NB4 (cell line): ENCODE results near the gene FNDC11.

Experiments used
- DNase-seq: peaks from one replicate; pipeline ENCODE4 v3.0.0; 2010; ENCODE audit warnings: low read depth
- H3K4me3 ChIP-seq: one replicate; pipeline ENCODE4 v1.5.1; 2011; ENCODE audit warnings: mild to moderate bottlenecking, low read depth, low read length, moderate library complexity
- MAX ChIP-seq: IDR thresholded peaks from 2 replicates; pipeline ENCODE4 v1.6.1; 2011; ENCODE audit warnings: low read depth, low read length
- MYC ChIP-seq: IDR thresholded peaks from 2 replicates; pipeline ENCODE4 v1.6.1; 2011; ENCODE audit warnings: low read depth, low read length
- POLR2A ChIP-seq: IDR thresholded peaks from 2 replicates; pipeline ENCODE4 v1.6.1; 2011; ENCODE audit warnings: mild to moderate bottlenecking; ENCODE audit not compliant: insufficient read length; ENCODE audit errors: extremely low read depth
- TF ChIP-seq, protein P1 (sequence below): IDR thresholded peaks from one replicate; pipeline ENCODE4 v1.5.1; 2012; ENCODE audit warnings: low read depth, low read length

Gene FNDC11

DNA sequence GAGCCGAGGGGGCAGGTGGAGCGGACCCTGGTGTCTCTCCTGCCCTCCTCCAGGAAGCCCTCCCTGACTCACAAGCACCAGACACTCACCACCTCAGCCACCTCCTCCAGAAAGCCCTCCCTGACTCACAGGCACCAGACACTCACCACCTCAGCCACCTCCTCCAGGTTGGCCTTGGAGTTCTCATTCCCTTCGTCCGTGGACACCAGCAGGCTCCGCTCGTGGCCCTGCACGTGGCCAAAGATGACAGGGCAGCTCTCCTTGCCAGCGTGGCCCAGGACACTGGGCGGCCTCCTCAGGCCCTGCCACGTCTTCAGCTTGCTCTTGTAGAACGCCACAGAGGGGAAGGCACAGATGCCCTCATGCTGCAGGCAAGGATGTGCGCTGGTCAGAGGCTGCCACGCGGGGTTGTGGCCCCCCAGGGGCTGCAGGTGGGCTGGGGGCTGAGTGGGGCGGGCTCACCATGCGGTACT is 6.4 kb downstream of the FNDC11 start:
- DNase-seq = no peak
- H3K4me3 ChIP-seq = no peak overlapping the region
- TF ChIP-seq POLR2A = no peak
- TF ChIP-seq, protein P1, sequence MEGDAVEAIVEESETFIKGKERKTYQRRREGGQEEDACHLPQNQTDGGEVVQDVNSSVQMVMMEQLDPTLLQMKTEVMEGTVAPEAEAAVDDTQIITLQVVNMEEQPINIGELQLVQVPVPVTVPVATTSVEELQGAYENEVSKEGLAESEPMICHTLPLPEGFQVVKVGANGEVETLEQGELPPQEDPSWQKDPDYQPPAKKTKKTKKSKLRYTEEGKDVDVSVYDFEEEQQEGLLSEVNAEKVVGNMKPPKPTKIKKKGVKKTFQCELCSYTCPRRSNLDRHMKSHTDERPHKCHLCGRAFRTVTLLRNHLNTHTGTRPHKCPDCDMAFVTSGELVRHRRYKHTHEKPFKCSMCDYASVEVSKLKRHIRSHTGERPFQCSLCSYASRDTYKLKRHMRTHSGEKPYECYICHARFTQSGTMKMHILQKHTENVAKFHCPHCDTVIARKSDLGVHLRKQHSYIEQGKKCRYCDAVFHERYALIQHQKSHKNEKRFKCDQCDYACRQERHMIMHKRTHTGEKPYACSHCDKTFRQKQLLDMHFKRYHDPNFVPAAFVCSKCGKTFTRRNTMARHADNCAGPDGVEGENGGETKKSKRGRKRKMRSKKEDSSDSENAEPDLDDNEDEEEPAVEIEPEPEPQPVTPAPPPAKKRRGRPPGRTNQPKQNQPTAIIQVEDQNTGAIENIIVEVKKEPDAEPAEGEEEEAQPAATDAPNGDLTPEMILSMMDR = no peak
- no peak for TF ChIP-seq MAX
- no peak for TF ChIP-seq MYC

GRCh38 chr20:63560856-63561609 is 7.1 kb downstream of the FNDC11 start:
- no peak overlapping the region for H3K4me3 ChIP-seq
- TF ChIP-seq, protein P1 = no peak
- DNase-seq = no peak

DNA sequence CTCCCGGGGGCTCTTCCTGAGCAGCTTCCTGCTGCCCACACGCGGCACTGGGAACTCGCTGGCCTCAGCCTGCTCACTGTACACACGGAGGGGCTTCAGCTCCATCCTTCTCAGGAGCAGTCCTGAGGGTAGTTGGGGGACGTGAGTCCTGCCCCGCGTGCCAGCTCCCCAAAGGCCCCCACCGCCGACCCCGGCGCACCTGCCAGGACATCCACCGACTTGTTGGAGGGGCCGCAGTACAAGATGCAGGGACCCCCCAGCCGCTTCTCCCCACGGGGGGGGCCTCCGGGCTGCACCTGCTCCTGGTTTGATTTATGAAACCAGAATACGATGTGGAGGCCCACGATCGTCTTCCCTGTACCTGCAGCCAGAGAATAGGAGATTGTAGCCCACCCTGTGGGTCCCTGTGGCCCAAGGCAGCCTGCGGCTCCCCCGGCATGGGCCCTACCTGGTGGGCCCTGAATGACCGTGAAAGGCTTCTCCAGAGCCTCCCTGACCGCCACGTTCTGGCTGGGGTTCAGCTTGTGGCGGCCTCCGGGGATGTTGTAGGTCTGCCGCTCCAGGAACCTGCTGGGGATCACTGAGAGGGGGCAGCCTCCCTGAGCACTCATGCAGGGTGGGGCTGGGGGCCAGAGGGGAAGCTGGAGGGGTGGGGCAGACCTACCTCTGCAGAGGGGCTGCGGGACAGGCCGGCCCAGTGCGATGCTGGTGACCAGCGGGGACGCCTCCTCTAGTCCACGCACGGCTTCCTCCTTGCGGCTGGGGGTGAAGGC is 7.9 kb downstream of the FNDC11 start:
- no peak for TF ChIP-seq MYC
- TF ChIP-seq POLR2A = no peak
- TF ChIP-seq, protein P1 = no peak
- TF ChIP-seq MAX = no peak
- DNase-seq = no peak
- H3K4me3 ChIP-seq = no peak overlapping the region

- TF ChIP-seq MAX (no peak), MYC (no peak), POLR2A (no peak)
- TF ChIP-seq, protein P1 = no peak
- no peak overlapping the region for H3K4me3 ChIP-seq
- no peak for DNase-seq
Observed at GRCh38 chr20:63562461-63563224, 8.7 kb downstream of the FNDC11 start.

- TF ChIP-seq, protein P1 = no peak
- TF ChIP-seq MAX = no peak
- TF ChIP-seq MYC = no peak
- no peak overlapping the region for H3K4me3 ChIP-seq
- DNase-seq = no peak
Observed at GRCh38 chr20:63563225-63563935, 9.4 kb downstream of the FNDC11 start.
